H1 (cell line): Measurements from ENCODE around the gene TECTB. TPM values are rescaled to one million over a fixed set of nuclear protein-coding genes. Genes with fewer than 3 reads are reported as not detected.

ENCODE experiments used
- CTCF ChIA-PET: fragments of 300-600 bp; sonication (Branson Sonifier 250); formaldehyde crosslinking; loops from one replicate; lab custom pipeline; 2021; ENCODE audit not compliant: partially characterized antibody; lab: Charles Lee
- POLR2A ChIA-PET: fragments of 300-600 bp; sonication (Branson Sonifier 250); formaldehyde crosslinking; loops from one replicate; lab custom pipeline; 2021; ENCODE audit warnings: inconsistent platforms; ENCODE audit not compliant: partially characterized antibody; lab: Charles Lee
- DNase-seq, 2 experiments: peaks; one replicate each; pipeline versions ENCODE4 v3.0.0 to v3.0.0-alpha.2; 2010 to 2022; ENCODE audit warnings: low spot score in 2 of 2, low read depth in 1 of 2, mixed read lengths in 1 of 2
- FAIRE-seq: peaks from 2 replicates; lab custom pipeline; 2011; peaks lifted over from hg19 to GRCh38; lab: Jason Lieb, UNC
- H2AFZ ChIP-seq: 2 replicates; pipeline ENCODE4 v1.8.1; 2012; ENCODE audit warnings: low read length, inconsistent platforms
- H2AK5ac ChIP-seq: 2 replicates; pipeline ENCODE4 v1.6.1; 2013; ENCODE audit warnings: low read depth, low read length
- H2BK120ac ChIP-seq: replicated peaks from 2 replicates; pipeline ENCODE3; 2013; ENCODE audit warnings: low read depth, low read length, inconsistent platforms
- H2BK12ac ChIP-seq: 2 replicates; pipeline ENCODE4 v1.6.1; 2013; ENCODE audit warnings: low read depth, low read length
- H2BK15ac ChIP-seq: 2 replicates; pipeline ENCODE4 v1.6.1; 2013; ENCODE audit warnings: low read length
- H2BK20ac ChIP-seq: 2 replicates; pipeline ENCODE4 v1.6.1; 2013; ENCODE audit warnings: low read length
- H2BK5ac ChIP-seq: 2 replicates; pipeline ENCODE4 v1.6.1; 2013; ENCODE audit warnings: low read depth, low read length
- H3K14ac ChIP-seq: 2 replicates; pipeline ENCODE4 v1.6.1; 2013; ENCODE audit warnings: inconsistent platforms; ENCODE audit not compliant: insufficient read length
- H3K18ac ChIP-seq: 2 replicates; pipeline ENCODE4 v1.6.1; 2013; ENCODE audit warnings: low read length; ENCODE audit errors: extremely low read depth
- H3K23ac ChIP-seq: 2 replicates; pipeline ENCODE4 v1.6.1; 2013; ENCODE audit warnings: inconsistent platforms; ENCODE audit not compliant: insufficient read length
- H3K23me2 ChIP-seq: 2 replicates; pipeline ENCODE4 v1.6.1; 2013; ENCODE audit warnings: low read depth, low read length
- H3K27ac ChIP-seq: 2 replicates; pipeline ENCODE4 v1.6.1; 2011; ENCODE audit warnings: low read depth, low read length, inconsistent platforms
- H3K27me3 ChIP-seq, 4 experiments: replicated peaks in 1 of 4; 1 replicate in 1 of 4; 2 replicates in 3 of 4; pipeline versions ENCODE4 v1.6.1 to v1.8.1; 2011 to 2013; ENCODE audit warnings: low read length in 3 of 4, mild to moderate bottlenecking in 3 of 4, inconsistent platforms in 2 of 4, mixed read lengths in 2 of 4, moderate library complexity in 1 of 4; ENCODE audit not compliant: control insufficient read depth in 3 of 4, insufficient read depth in 3 of 4; ENCODE audit errors: extremely low read depth in 1 of 4
- H3K36me3 ChIP-seq, 4 experiments: 2 replicates each; pipeline versions ENCODE4 v1.6.1 to v1.8.1; 2011 to 2013; ENCODE audit warnings: mild to moderate bottlenecking in 4 of 4, low read length in 3 of 4, moderate library complexity in 2 of 4, control low read depth in 1 of 4, inconsistent platforms in 1 of 4; ENCODE audit not compliant: insufficient read depth in 4 of 4, control insufficient read depth in 2 of 4
- H3K4ac ChIP-seq: replicated peaks from 2 replicates; pipeline ENCODE3; 2013; ENCODE audit warnings: low read length, low read depth, mixed read lengths, inconsistent platforms; ENCODE audit not compliant: insufficient read length
- H3K4me1 ChIP-seq, 4 experiments: replicated peaks in 1 of 4; 1 replicate in 1 of 4; 2 replicates in 3 of 4; pipeline versions ENCODE4 v1.6.1 to v1.8.1; 2011 to 2013; ENCODE audit warnings: low read length in 3 of 4, inconsistent platforms in 2 of 4, mixed read lengths in 1 of 4; ENCODE audit not compliant: insufficient read depth in 4 of 4, control insufficient read depth in 3 of 4
- H3K4me2 ChIP-seq, 2 experiments: 2 replicates each; pipeline versions ENCODE4 v1.6.1 to v1.8.1; 2011 to 2013; ENCODE audit warnings: low read depth in 2 of 2, low read length in 2 of 2, control low read depth in 1 of 2, inconsistent platforms in 1 of 2, mild to moderate bottlenecking in 1 of 2; ENCODE audit not compliant: insufficient read depth in 1 of 2
- H3K4me3 ChIP-seq, 4 experiments: fragments of 200-600, 300-600 bp in 1 of 4; sonication (generic), shearing (Covaris generic), sonication (Bioruptor Twin) in 1 of 4; 2 replicates each; pipeline versions ENCODE4 v1.5.1 to v1.8.1; 2011 to 2016; ENCODE audit warnings: low read length in 4 of 4, low read depth in 3 of 4, control low read depth in 2 of 4, inconsistent platforms in 2 of 4, mild to moderate bottlenecking in 2 of 4, mixed read lengths in 1 of 4, moderate library complexity in 1 of 4; ENCODE audit not compliant: insufficient read depth in 2 of 4; ENCODE audit errors: extremely low read depth in 1 of 4
- H3K56ac ChIP-seq: replicated peaks from 2 replicates; pipeline ENCODE3; 2013; ENCODE audit warnings: low read depth, mild to moderate bottlenecking, mixed read lengths, low read length, inconsistent platforms; ENCODE audit not compliant: insufficient read length
- H3K79me1 ChIP-seq: 2 replicates; pipeline ENCODE4 v1.6.1; 2013; ENCODE audit warnings: low read depth, low read length, control low read depth
- H3K79me2 ChIP-seq, 2 experiments: 2 replicates each; pipeline versions ENCODE4 v1.6.1 to v1.8.1; 2012 to 2013; ENCODE audit warnings: low read length in 2 of 2, mild to moderate bottlenecking in 2 of 2, inconsistent platforms in 1 of 2; ENCODE audit not compliant: insufficient read depth in 2 of 2, control insufficient read depth in 1 of 2
- H3K9ac ChIP-seq, 4 experiments: replicated peaks in 1 of 4; 1 replicate in 1 of 4; 2 replicates in 3 of 4; pipeline versions ENCODE4 v1.6.1 to v1.8.1; 2011 to 2013; ENCODE audit warnings: low read depth in 3 of 4, low read length in 3 of 4, control low read depth in 2 of 4, mild to moderate bottlenecking in 2 of 4, moderate library complexity in 2 of 4, inconsistent platforms in 1 of 4; ENCODE audit errors: extremely low read depth in 1 of 4
- H3K9me3 ChIP-seq, 2 experiments: 2 replicates each; pipeline versions ENCODE4 v1.6.1 to v1.8.1; 2012 to 2013; ENCODE audit warnings: mild to moderate bottlenecking in 2 of 2, moderate library complexity in 2 of 2, control low read depth in 1 of 2, inconsistent platforms in 1 of 2, low read depth in 1 of 2, low read length in 1 of 2, mixed read lengths in 1 of 2; ENCODE audit not compliant: insufficient read depth in 2 of 2
- H4K20me1 ChIP-seq, 2 experiments: replicated peaks in 1 of 2; 2 replicates each; pipeline versions ENCODE3 to v1.8.1; 2011 to 2013; ENCODE audit warnings: inconsistent platforms in 2 of 2, low read length in 2 of 2, mild to moderate bottlenecking in 1 of 2; ENCODE audit not compliant: insufficient read depth in 2 of 2, control insufficient read depth in 1 of 2
- H4K5ac ChIP-seq: 2 replicates; pipeline ENCODE4 v1.6.1; 2013; ENCODE audit warnings: low read length, low read depth, mixed read lengths, inconsistent platforms; ENCODE audit not compliant: insufficient read length
- H4K8ac ChIP-seq: 2 replicates; pipeline ENCODE4 v1.8.0; 2013; ENCODE audit warnings: mild to moderate bottlenecking, moderate library complexity, low read length, inconsistent platforms; ENCODE audit not compliant: insufficient read depth; ENCODE audit errors: extremely low read depth
- H4K91ac ChIP-seq: replicated peaks from 2 replicates; pipeline ENCODE3; 2013; ENCODE audit warnings: low read length, mixed read lengths, inconsistent platforms; ENCODE audit not compliant: insufficient read length
- ATF2 ChIP-seq: IDR thresholded peaks from 2 replicates; pipeline ENCODE4 v1.6.1; 2012; ENCODE audit warnings: low read length, inconsistent platforms
- EP300 ChIP-seq, 2 experiments: IDR thresholded peaks; 1 replicate in 1 of 2; 2 replicates in 1 of 2; pipeline ENCODE4 v1.6.1; 2011 to 2012; ENCODE audit warnings: low read depth in 2 of 2, low read length in 2 of 2, mild to moderate bottlenecking in 2 of 2, borderline replicate concordance in 1 of 2, inconsistent platforms in 1 of 2, moderate library complexity in 1 of 2
- EZH2 ChIP-seq: fragments of 200-600 bp; sonication (generic); IDR thresholded peaks from 2 replicates; pipeline ENCODE4 v1.7.1; 2012; ENCODE audit warnings: low read depth, mild to moderate bottlenecking, moderate library complexity, low read length, inconsistent platforms; ENCODE audit not compliant: severe bottlenecking
- FOSL1 ChIP-seq: IDR thresholded peaks from 2 replicates; pipeline ENCODE4 v1.6.1; 2011; ENCODE audit warnings: mild to moderate bottlenecking, low read depth, low read length, moderate library complexity; ENCODE audit not compliant: insufficient read depth
- GTF2F1 ChIP-seq: IDR thresholded peaks from 2 replicates; pipeline ENCODE4 v1.6.1; 2012; ENCODE audit warnings: low read depth, low read length, improper control_type of control experiment, borderline replicate concordance
- HDAC2 ChIP-seq, 2 experiments: fragments of 300-600 bp in 1 of 2; sonication (generic) in 1 of 2; IDR thresholded peaks; 2 replicates each; pipeline ENCODE4 v1.6.1; 2011 to 2012; ENCODE audit warnings: low read depth in 2 of 2, low read length in 2 of 2, mild to moderate bottlenecking in 2 of 2, moderate library complexity in 2 of 2, borderline replicate concordance in 1 of 2, inconsistent platforms in 1 of 2
- NANOG ChIP-seq: IDR thresholded peaks from 2 replicates; pipeline ENCODE4 v1.6.1; 2011; ENCODE audit warnings: low read length, low read depth, mild to moderate bottlenecking, inconsistent platforms; ENCODE audit not compliant: insufficient read depth, poor library complexity, severe bottlenecking
- POU5F1 ChIP-seq: IDR thresholded peaks from 2 replicates; pipeline ENCODE4 v1.6.1; 2011; ENCODE audit warnings: low read depth, mild to moderate bottlenecking, low read length, moderate library complexity
- RAD21 ChIP-seq, 2 experiments: IDR thresholded peaks in 1 of 2; conservative IDR thresholded peaks in 1 of 2; 2 replicates each; pipeline ENCODE4 v1.6.1; 2011; ENCODE audit warnings: low read depth in 2 of 2, low read length in 2 of 2, improper control_type of control experiment in 1 of 2, inconsistent platforms in 1 of 2, mild to moderate bottlenecking in 1 of 2, moderate library complexity in 1 of 2
- SP2 ChIP-seq: IDR thresholded peaks from 2 replicates; pipeline ENCODE4 v1.6.1; 2012; ENCODE audit warnings: mild to moderate bottlenecking, low read length, inconsistent platforms
- WGBS, 2 experiments: shearing (Covaris generic) in 1 of 2; methylation state at CpG; one replicate each; pipeline versions ENCODE4 v1.1.6 to v1.1.7; 2013 to 2015; ENCODE audit warnings: low lambda C conversion rate in 2 of 2, mixed read lengths in 2 of 2, inconsistent platforms in 1 of 2, low coverage in 1 of 2, missing lambda C conversion rate in 1 of 2; ENCODE audit not compliant: insufficient replicate concordance in 2 of 2, insufficient coverage in 1 of 2, insufficient read length in 1 of 2; ENCODE audit errors: extremely low coverage in 1 of 2, missing lambda C conversion rate in 1 of 2; 5-methylcytosine and 5-hydroxymethylcytosine counted together
- polyA plus RNA-seq, 7 experiments: library from polyadenylated mRNA; depleted of rRNA in 3 of 7; stranded (reverse) in 5 of 7; unstranded in 2 of 7; fragments of >200 nt in 5 of 7; fragments of 200-250 nt in 2 of 7; gene quantifications; 1 replicate in 5 of 7; 2 replicates in 1 of 7; 4 replicates in 1 of 7; pipeline versions ENCODE4 v1.2.1 to v1.2.3, GENCODE V29; 2011 to 2013; ENCODE audit warnings: missing spikeins in 2 of 7, mixed read lengths in 2 of 7
- total RNA-seq: library from RNA; stranded (reverse); fragmentation: NEBNext Ultra II Directional; extraction: Animal tissue kit (Norgen Biotek cat#: 25700); gene quantifications from 2 replicates; pipeline ENCODE4 v1.2.1, GENCODE V29; 2021

Gene TECTB
- total and polyA plus RNA-seq, 2 of the 8 experiments (the other 6 are each of a cell fraction or from before 2014, with no cell fraction given): not detected

- Histone ChIP-seq H3K23me2 (no peaks in the 10 kb centered on the region), H4K8ac (no peak overlapping the region)
Measured at GRCh38 chr10:112271982-112272381, 11.2 kb upstream of the TECTB start.

More at GRCh38 chr10:112271982-112272381, 11.2 kb upstream of the TECTB start:
- ChIA-PET CTCF (interaction anchor here (1.3 kb wide), 1 partner anchor 43 kb away, joined by 4 read pairs; no protein-coding TSS in a partner anchor), POLR2A (no interaction called here)
- Histone ChIP-seq H2BK120ac (no peak overlapping the region), H3K4me1 (no peaks in the 10 kb centered on the region), H3K14ac (no peak overlapping the region), H3K4me2 (no peak overlapping the region), H3K27ac (no peak overlapping the region), H3K9me3 (no peaks in the 10 kb centered on the region; a peak in 1 of 4 replicates), H2BK15ac (no peak overlapping the region), H2BK20ac (no peak overlapping the region), H3K9ac (no peak overlapping the region), H2AFZ (peak overlapping the region; percentile 23; the same call in 1 of the 2 replicates), H3K79me2 (no peaks in the 10 kb centered on the region), H3K36me3 (no peaks in the 10 kb centered on the region), H3K4ac (no peak overlapping the region), H3K18ac (no peak overlapping the region), H3K4me3 (no peak overlapping the region), H4K5ac (no peak overlapping the region), H4K20me1 (no peaks in the 10 kb centered on the region), H3K27me3 (peaks cover 0 to 1% (median 0%) of the 10 kb centered on the region in 4 experiments; a peak in 2 of 7 replicates), H3K23ac (no peak overlapping the region), H3K79me1 (no peaks in the 10 kb centered on the region), H4K91ac (no peak overlapping the region), H3K56ac (no peak overlapping the region), H2AK5ac (no peak overlapping the region), H2BK5ac (no peak overlapping the region), H2BK12ac (no peak overlapping the region)
- DNase-seq (no peak), FAIRE-seq (no peak)
- no peak for TF ChIP-seq SP2
- no peak for TF ChIP-seq NANOG
- no peak for TF ChIP-seq ATF2
- TF ChIP-seq POU5F1: no peak
- TF ChIP-seq HDAC2 (IDR thresholded peaks at IDR 0.05; ENCODE audit: borderline replicate concordance in 1 of 2, low read depth in 2 of 2, low read length in 2 of 2): no peak
- no peak for TF ChIP-seq FOSL1
- no peak for TF ChIP-seq EZH2
- TF ChIP-seq EP300 (IDR thresholded peaks at IDR 0.05; ENCODE audit: borderline replicate concordance in 1 of 2, low read depth in 2 of 2, low read length in 2 of 2): no peak
- no peak for TF ChIP-seq RAD21 (IDR thresholded peaks at IDR 0.05 in 1 of 2, conservative IDR thresholded peaks at IDR 0.05 in 1 of 2; ENCODE audit: low read depth in 2 of 2, low read length in 2 of 2)
- TF ChIP-seq GTF2F1: no peak
- 91% methylated on average over 3 of the region's 3 CpGs; no CpG with 5 or more reads in 1 of the 2 experiments for WGBS, 2 experiments
